Stimulated activated CD4-positive, alpha-beta T cell treated with anti-CD3 and anti-CD28 coated beads, Interleukin-2, amount 100 ng/mL, for 4 hours (primary cell): ENCODE data around the gene OGFOD3.

Experiments used
- DNase-seq: peaks from one replicate; pipeline ENCODE4 v3.0.0-alpha.2; 2020; ENCODE audit warnings: low read depth

The OGFOD3 gene

DNA sequence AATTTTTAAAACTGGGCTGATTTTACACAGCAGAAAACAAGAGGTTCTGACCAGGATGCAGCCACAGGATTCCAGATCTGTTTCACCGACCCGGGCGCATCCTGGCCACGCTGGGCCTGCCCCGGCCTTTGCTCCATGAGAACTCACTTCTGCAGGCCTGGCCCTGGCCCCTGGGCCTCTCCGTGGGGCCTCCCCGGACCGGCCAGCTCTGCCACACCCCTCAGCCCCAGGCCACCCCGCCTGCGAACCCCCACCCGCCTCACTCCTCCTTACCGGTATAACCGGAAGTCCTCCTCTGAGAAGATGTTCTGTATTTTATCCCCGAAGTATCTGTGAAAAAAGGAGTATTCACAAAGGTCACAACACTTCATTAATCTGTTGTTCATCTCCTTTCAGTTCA, 13.3 kb downstream of the OGFOD3 start:
- DNase-seq: no peak

DNA sequence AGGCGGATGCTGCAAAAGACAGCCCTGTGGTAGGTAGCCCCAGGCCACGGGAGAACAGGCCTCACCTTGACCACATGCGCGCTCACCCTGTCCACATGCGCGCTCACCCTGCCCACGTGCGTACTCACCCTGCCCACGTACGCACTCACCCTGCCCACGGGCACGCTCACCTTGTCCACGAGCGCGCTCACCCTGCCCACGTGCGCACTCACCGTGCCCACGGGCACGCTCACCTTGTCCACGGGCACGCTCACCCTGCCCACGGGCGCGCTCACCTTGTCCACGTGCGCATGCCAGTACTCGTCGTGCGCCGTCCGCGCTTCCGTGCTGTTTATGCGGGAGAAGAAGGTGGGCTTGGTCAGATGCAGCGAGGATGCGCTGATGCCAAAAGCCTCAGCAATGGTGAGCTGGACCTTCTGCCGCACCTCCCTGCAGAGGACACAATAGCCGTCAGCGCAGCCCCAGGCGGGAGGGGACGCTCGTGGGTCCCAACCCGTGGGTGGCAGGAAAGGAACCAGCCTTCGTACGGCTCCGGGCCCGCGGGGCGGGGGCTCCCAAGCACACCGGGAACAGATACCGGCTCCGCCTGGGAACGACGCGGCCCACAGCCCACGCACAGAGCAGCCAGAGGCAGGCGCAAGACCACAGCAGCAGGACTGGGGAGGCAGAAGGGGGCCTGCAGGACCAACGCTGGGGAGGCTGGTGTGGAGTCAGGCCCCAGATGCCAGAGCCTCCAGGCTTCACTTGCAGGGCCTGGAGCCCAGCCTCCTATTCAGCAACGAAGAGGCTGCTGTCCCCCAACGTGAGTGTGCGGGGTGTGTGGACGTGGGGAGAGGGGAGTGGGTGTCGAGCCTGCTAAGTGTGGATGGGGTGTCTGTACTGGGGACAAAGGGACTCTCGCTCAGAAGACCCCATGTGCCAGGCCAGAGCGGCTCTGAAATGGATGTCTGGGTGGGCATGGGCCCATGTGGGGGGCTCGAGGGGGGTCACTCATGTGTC, 14.4 kb downstream of the OGFOD3 start:
- no peak for DNase-seq

GRCh38 chr17:82402865-82403264, 15.5 kb downstream of the OGFOD3 start:
- DNase-seq: no peak

DNA sequence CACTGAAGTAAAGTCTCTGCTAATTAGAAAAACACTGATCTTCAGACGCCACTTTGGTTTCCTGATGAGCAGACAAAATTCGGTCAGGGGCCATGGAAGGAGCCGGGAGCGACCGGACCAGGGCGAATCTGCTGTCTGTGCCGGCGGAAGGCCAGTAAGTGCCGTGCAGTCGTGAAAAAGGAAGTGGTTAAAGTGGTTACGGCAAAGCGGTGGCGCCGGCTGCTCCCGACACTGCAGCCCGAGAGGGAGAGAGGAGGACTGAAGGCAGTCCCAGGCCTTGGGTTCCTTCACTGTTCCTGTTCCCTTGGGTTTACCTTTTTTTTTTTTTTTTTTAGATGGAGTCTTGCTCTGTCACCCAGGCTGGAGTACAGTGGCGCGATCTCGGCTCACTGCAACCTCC, 17.6 kb downstream of the OGFOD3 start:
- DNase-seq: peak; percentile 16

DNA sequence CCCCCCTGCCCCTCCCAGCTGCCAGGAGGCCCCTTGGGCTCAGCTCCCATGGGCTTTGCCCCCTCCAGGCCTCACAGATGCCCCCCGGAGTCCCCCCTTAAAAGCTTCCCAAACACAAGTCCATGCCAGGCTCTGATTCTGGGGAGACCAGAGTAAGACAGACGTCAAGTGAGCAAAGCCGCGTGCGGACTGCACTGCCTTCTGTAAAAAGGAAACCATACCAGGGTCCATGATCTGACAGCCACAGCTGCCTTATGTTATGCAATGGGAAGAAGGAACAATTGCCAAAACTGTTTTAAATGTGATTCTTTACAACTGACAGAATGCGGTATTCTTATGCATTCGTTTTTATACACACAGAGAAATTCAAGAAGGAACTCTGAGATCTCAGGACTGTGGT, 18.2 kb downstream of the OGFOD3 start:
- DNase-seq: no peak

- no peak for DNase-seq
Observed at GRCh38 chr17:82399601-82400101, 18.7 kb downstream of the OGFOD3 start.

DNA sequence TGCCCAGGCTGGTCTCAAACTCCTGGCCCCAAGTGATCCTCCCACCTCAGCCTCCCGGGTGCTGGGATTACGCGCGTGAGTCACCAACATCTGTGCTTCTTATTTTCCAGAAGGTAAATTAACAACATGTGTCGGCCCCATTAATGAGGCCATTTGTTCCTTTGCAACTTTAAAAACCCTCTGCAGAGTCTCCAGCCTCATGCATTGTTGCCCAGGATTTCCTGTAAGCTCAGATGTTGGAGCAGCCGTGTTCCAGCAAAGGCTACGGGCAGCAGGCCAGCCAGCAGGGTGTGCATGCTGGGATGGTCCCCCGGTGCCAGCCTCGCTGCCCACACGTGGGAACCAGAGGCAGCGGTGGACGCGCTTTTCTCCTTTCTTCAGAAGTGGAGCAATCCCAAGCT, 19.3 kb downstream of the OGFOD3 start:
- DNase-seq: no peak

DNA sequence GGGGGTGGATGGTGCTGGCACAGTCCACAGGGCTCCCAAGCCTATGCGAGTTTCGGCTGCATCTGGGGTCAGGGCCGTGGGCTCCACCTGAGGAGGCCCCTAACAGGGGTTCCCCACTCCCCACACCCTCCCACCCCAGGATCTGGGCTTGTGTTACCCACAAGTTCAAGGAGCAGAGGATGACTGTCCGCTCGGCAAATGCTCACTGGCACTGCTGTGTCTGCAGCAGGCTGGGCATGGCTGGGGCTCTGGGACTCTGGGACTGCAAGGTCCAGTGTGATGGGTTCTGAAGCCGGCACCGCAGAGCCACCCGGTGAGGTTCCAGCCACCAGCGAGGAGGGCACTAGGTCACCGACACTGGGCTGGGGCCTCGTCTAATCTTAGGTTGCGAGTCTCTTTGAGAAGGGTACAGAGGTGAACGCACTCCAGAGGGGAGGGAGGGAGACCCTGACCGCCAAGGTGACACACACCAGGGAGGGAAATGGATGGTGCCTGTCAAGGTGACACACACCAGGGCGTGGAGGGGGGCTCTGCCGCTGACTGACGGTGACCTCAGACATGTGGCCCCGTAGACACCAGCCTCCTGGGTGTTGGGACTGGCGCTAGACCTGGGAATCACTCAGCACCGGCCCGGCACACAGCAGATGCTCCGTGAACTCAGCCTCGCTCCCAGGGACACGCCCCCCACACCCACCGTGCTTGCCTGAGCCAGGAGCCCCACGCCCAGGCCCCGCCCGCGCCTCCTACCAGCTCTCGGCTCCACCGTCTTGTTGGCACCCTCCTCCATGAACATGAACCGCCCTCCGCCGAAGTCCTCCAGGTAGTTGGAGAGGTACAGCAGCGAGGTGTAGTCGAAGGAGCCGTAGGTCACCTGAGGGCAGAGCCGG, 20.7 kb downstream of the OGFOD3 start:
- DNase-seq: no peak

- no peak for DNase-seq
Observed at GRCh38 chr17:82396601-82397435, 21.6 kb downstream of the OGFOD3 start.

DNA sequence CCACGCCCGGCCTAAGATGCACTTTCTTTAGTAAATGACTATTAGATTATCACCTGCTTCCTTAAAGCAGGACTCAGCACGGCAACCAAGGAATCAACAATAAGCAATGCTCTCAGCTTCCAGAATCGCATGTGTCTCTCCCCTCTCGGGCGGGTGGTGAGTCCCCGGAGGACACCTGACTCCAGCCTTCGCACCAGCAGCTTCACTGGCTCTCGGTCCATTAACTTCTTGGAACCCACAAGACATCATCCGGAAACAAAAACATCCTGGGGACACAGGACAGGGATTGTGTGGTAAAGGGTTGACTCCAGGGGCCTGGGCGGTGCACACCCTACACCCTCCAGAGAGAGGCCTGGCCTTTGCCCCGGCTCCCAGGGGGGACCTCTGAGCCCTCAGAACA, 24.1 kb downstream of the OGFOD3 start:
- no peak for DNase-seq

- DNase-seq: no peak
Observed at GRCh38 chr17:82392941-82393340, 25.4 kb downstream of the OGFOD3 start.

- DNase-seq: no peak
Observed at GRCh38 chr17:82392209-82392920, 26.0 kb downstream of the OGFOD3 start.

GRCh38 chr17:82391496-82392066, 26.8 kb downstream of the OGFOD3 start:
- DNase-seq: no peak

- DNase-seq: no peak
Observed at GRCh38 chr17:82390860-82391435, 27.4 kb downstream of the OGFOD3 start.

DNA sequence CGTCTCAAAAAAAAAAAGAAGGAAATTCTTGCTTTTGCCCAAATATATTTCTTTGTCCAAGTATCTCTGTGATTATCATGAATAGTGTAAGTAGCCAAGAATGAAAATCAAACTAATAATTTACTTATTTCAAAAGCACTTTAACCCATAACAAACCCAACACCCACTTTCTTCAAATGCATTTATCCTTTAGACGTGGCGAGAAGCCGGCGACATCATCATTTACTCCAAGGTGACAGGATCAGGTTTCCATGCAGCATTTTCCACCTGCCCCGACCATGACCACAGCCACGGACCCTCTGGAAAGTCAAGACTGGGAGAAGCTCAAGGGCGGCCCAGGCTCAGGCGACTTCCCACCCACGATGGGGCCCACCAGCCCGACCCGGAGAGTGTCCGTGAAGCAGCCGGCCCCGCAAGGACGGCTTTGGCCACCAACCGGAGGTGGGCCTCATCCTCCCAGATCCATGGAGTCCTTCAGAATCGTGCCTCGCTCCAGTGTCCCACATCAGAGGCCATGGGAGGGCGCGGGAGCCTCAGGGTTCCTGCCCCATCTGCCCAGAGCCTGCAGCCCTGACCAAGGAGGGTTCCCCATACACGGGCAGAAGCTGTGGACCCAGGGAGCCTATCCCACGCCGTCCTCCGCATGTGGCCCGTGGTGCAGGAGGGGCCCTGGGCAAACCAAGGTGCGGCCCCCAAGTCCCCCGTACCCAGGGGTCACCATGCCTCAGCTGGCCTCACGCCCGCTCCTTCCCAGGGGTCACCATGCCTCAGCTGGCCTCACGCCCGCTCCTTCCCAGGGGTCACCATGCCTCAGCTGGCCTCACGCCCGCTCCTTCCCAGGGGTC, 28.1 kb downstream of the OGFOD3 start:
- DNase-seq: no peak

- no peak for DNase-seq
Observed at GRCh38 chr17:82389379-82389778, 29.0 kb downstream of the OGFOD3 start.

DNA sequence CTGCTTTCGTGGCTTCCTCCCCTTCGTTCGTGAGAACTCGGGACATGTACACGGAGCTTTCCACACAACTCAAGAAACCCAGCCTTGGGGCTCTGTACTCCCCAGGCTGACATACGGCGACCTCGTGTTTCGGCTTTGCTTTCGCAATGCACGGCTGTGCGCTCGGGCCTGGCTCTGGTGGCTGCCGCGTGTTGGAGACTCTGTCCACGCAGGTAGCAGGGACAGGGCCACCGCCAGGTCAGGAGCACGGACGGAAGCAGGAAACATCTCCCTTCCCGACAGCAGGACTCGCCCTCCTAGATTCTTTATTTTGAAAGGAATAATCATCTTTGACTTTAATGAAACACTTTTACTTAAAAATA, 29.5 kb downstream of the OGFOD3 start:
- no peak for DNase-seq

- no peak for DNase-seq
Observed at GRCh38 chr17:82388223-82388921, 30.0 kb downstream of the OGFOD3 start.

DNA sequence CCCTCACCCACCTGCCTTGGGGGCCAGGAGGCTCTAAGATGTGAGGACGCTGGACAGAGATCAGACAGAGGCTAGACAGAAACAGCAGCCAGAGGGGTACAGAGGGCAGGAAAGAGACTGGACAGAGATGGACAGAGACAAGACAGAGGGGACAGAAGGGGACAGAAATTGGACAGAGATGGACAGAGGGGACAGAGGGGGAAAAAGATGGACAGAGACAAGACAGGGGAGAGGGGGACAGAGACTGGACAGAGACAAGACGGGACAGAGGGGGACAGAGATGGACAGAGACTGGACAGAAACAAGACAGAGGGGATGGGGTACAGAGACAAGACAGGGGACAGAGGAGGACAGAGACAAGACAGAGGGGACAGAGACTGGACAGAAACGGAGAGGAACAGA, 30.7 kb downstream of the OGFOD3 start:
- no peak for DNase-seq
